Parathyroid adenoma (tissue), 2 donors: ENCODE data around the gene PPP6C.
A peak's percentile ranks its signal among the peaks of the same experiment; 100 is the strongest.

Source experiments
- H2AFZ ChIP-seq: fragments of 300-600 bp; sonication (generic); one replicate; pipeline ENCODE4 v1.7.0; 2017; ENCODE audit warnings: antibody characterized with exemption, mild to moderate bottlenecking
- H3K27ac ChIP-seq: fragments of 300-600 bp; sonication (generic); one replicate; pipeline ENCODE4 v1.7.0; 2017
- H3K27me3 ChIP-seq: fragments of 300-600 bp; sonication (generic); one replicate; pipeline ENCODE4 v1.7.0; 2017; ENCODE audit warnings: low read length; ENCODE audit not compliant: control insufficient read depth, insufficient read depth
- H3K36me3 ChIP-seq: fragments of 300-600 bp; sonication (generic); one replicate; pipeline ENCODE4 v1.7.0; 2017; ENCODE audit warnings: low read length; ENCODE audit not compliant: control insufficient read depth, insufficient read depth
- H3K4me1 ChIP-seq: fragments of 300-600 bp; sonication (generic); one replicate; pipeline ENCODE4 v1.7.0; 2017; ENCODE audit warnings: control low read depth
- H3K4me2 ChIP-seq: fragments of 300-600 bp; sonication (generic); one replicate; pipeline ENCODE4 v1.7.0; 2017; ENCODE audit warnings: low read length
- H3K4me3 ChIP-seq: fragments of 300-600 bp; sonication (generic); one replicate; pipeline ENCODE4 v1.7.0; 2017; ENCODE audit warnings: low read depth, low read length
- H3K79me2 ChIP-seq: fragments of 300-600 bp; sonication (generic); one replicate; pipeline ENCODE4 v1.7.0; 2017; ENCODE audit warnings: control low read depth
- H3K9ac ChIP-seq: fragments of 300-600 bp; sonication (generic); one replicate; pipeline ENCODE4 v1.7.0; 2017; ENCODE audit warnings: mild to moderate bottlenecking
- H3K9me3 ChIP-seq: fragments of 300-600 bp; sonication (generic); one replicate; pipeline ENCODE4 v1.7.0; 2017; ENCODE audit warnings: low read length; ENCODE audit not compliant: control insufficient read depth
- TF ChIP-seq, protein P1 (sequence below): fragments of 300-600 bp; sonication (generic); IDR thresholded peaks from one replicate; pipeline ENCODE4 v1.7.0; 2017; ENCODE audit warnings: antibody characterized with exemption, mild to moderate bottlenecking
- donor health status: primary hyperparathyroidism.

PPP6C gene

DNA sequence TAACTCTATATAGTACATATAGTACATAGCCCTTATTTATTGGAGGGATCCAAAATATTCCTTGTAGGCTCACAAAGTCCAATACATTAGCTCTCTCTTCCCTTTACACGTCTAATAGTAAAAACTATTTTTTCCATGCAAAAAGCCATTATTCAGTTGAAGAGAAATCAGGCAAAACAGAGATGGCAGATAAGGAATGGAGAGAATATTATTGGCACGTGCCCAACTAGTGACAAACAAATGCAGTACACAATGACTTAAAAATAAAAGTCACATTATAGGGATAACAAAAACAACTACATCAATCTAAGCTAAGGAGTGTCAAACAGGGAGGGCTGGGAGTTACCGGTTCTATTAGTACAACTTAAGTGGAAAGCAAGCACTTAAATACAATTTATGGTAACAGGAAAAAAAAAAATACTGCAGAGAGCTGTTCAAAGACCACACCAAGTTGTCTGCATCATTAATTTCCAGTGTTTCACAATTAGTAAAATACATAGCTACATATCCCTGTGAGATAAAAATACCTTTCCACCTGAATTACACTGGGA, 42.1 kb downstream of the PPP6C start:
- H3K9me3 ChIP-seq: no peaks in the 10 kb centered on the region
- H3K27me3 ChIP-seq: no peaks in the 10 kb centered on the region
- H3K9ac ChIP-seq: no peak overlapping the region
- no peaks in the 10 kb centered on the region for H3K79me2 ChIP-seq
- TF ChIP-seq, protein P1, sequence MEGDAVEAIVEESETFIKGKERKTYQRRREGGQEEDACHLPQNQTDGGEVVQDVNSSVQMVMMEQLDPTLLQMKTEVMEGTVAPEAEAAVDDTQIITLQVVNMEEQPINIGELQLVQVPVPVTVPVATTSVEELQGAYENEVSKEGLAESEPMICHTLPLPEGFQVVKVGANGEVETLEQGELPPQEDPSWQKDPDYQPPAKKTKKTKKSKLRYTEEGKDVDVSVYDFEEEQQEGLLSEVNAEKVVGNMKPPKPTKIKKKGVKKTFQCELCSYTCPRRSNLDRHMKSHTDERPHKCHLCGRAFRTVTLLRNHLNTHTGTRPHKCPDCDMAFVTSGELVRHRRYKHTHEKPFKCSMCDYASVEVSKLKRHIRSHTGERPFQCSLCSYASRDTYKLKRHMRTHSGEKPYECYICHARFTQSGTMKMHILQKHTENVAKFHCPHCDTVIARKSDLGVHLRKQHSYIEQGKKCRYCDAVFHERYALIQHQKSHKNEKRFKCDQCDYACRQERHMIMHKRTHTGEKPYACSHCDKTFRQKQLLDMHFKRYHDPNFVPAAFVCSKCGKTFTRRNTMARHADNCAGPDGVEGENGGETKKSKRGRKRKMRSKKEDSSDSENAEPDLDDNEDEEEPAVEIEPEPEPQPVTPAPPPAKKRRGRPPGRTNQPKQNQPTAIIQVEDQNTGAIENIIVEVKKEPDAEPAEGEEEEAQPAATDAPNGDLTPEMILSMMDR: no peak
- no peaks in the 10 kb centered on the region for H3K36me3 ChIP-seq
- H3K27ac ChIP-seq: no peak overlapping the region
- H3K4me1 ChIP-seq: no peaks in the 10 kb centered on the region
- H2AFZ ChIP-seq: no peak overlapping the region
- no peak overlapping the region for H3K4me3 ChIP-seq
- peak overlapping the region; percentile 9 for H3K4me2 ChIP-seq

DNA sequence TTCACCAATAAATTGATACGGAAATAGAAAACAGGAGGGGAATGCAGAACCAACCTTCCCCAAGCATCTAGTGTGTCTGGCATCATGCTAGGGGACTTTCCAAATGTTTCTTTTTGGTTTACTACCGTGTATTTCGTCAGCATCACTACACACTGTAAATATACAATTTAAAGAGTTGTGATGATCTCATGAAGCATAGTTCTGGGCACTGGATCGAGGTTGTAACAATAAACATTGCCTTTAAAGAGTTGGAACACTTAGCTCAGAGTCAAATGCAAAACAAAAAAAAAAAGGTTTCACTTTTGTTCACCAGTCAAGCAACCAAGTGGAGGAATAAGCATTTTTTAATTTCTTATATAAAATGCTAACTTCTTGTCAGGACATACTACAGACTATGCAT, 43.4 kb downstream of the PPP6C start:
- H3K27ac ChIP-seq: no peak overlapping the region
- no peak overlapping the region for H3K4me3 ChIP-seq
- no peaks in the 10 kb centered on the region for H3K27me3 ChIP-seq
- H3K4me1 ChIP-seq: no peaks in the 10 kb centered on the region
- H3K4me2 ChIP-seq: no peak overlapping the region
- TF ChIP-seq, protein P1: no peak
- no peaks in the 10 kb centered on the region for H3K9me3 ChIP-seq
- no peaks in the 10 kb centered on the region for H3K36me3 ChIP-seq
- no peaks in the 10 kb centered on the region for H3K79me2 ChIP-seq
- H3K9ac ChIP-seq: no peak overlapping the region
- H2AFZ ChIP-seq: no peak overlapping the region

DNA sequence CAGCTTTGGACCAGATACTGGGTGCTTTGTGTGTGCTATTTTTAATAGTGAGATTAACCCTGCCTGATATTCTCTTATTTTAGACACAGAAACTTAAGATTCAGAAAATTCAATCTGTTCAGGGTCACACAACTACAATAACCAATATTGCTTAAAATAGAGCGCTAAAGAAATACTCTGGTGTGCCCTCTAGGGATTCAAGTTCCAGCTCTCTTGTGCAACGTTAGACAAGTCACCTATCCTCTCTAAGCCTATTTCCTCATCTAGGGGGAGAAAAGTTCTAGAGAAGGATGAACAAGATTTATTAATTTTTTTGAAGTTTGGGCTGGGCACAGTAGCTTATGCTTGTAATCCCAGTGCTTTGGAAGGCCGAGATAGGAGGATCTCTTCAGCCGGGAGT, 44.2 kb downstream of the PPP6C start:
- Histone ChIP-seq H3K27me3 (no peaks in the 10 kb centered on the region), H3K4me2 (no peak overlapping the region), H3K79me2 (no peaks in the 10 kb centered on the region), H3K27ac (no peak overlapping the region), H3K4me3 (no peak overlapping the region), H3K36me3 (no peaks in the 10 kb centered on the region), H2AFZ (no peak overlapping the region), H3K9me3 (no peaks in the 10 kb centered on the region), H3K9ac (no peak overlapping the region), H3K4me1 (no peaks in the 10 kb centered on the region)
- TF ChIP-seq, protein P1: no peak

DNA sequence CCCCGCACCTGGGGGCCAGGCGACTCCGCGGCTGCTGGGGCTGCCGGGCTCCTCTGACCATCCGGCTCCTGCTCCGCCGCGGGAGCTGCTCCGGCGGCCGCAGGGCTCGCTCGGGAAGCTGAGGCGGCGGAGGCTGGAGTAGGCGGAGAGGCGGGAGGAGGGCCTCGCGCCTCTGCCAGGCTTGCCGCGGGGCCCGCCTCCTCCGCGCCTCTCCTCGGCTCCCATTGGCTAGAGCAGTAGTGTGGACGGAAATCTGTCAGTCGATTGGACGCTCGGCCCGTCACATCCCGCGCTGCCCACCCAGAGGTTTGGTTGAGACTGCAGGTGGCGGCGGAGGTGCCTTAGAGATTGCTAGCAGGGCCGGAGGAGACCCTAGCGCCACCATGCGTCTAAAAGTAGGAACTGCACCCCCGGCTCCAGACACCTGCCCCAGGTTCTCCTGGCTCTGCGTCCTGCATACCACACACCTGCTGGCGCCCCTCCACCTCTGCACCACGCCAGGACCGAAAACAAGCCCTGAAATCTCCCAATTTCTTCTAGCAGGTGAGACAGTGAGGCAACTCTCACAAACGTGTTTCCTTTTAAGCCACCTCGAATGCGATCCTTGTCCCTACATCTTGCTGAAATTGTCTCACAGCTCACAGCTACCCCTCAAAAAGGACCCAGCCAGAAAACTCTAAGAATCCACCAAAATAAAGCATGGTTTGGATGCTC, 46.1 kb downstream of the PPP6C start, which contains the start of gene SCAI:
TSS of gene SCAI (minus strand) at position 152 of the 714 bp plus-strand sequence. CDS start at position 61, 91 bp downstream.
- no peak within 1 kb of the TSS for H3K27ac ChIP-seq
- TF ChIP-seq, protein P1: peak; percentile 93
- no peaks in the 10 kb centered on the region for H3K79me2 ChIP-seq
- H3K4me2 ChIP-seq: peak within 1 kb of the TSS; percentile 94
- H3K36me3 ChIP-seq: no peaks in the 10 kb centered on the region
- H3K27me3 ChIP-seq: no peaks in the 10 kb centered on the region
- no peaks in the 10 kb centered on the region for H3K4me1 ChIP-seq
- no peak within 1 kb of the TSS for H3K9ac ChIP-seq
- H2AFZ ChIP-seq: peak within 1 kb of the TSS; percentile 72
- peak within 1 kb of the TSS; percentile 56 for H3K4me3 ChIP-seq
- no peaks in the 10 kb centered on the region for H3K9me3 ChIP-seq
